VCaP (cell line): ENCODE results near the gene MYO1D.

Source experiments
- H3K27ac ChIP-seq: fragments of 450-650 bp; 2 replicates; pipeline ENCODE4 v1.5.1; 2017
- CTCF ChIP-seq: fragments of 450-650 bp; conservative IDR thresholded peaks from 2 replicates; pipeline ENCODE4 v1.5.1; 2017; ENCODE audit warnings: mild to moderate bottlenecking, moderate library complexity

MYO1D gene

GRCh38 chr17:32773856-32774694 is 102.8 kb downstream of the MYO1D start:
- no peak for TF ChIP-seq CTCF
- H3K27ac ChIP-seq = no peak overlapping the region

- H3K27ac ChIP-seq = no peak overlapping the region
- TF ChIP-seq CTCF = no peak
Measured at GRCh38 chr17:32772453-32773025, 104.4 kb downstream of the MYO1D start.

- no peak for TF ChIP-seq CTCF
- H3K27ac ChIP-seq = peak overlapping the region; percentile 1; the same call in 1 of the 2 replicates
Measured at GRCh38 chr17:32771396-32771795, 105.5 kb downstream of the MYO1D start.

- peak; percentile 77 for TF ChIP-seq CTCF
- no peak overlapping the region for H3K27ac ChIP-seq
Measured at GRCh38 chr17:32769846-32770245, 107.1 kb downstream of the MYO1D start.

- peak overlapping the region; percentile 33 for H3K27ac ChIP-seq
- no peak for TF ChIP-seq CTCF
Measured at GRCh38 chr17:32763855-32764439, 113.0 kb downstream of the MYO1D start.

GRCh38 chr17:32759476-32759875 is 117.4 kb downstream of the MYO1D start:
- no peak overlapping the region for H3K27ac ChIP-seq
- no peak for TF ChIP-seq CTCF

GRCh38 chr17:32757963-32758362 is 119.0 kb downstream of the MYO1D start:
- TF ChIP-seq CTCF = no peak
- no peak overlapping the region for H3K27ac ChIP-seq
